OCI-LY1 (cell line): ENCODE measurements around the gene SAMD9.

ENCODE experiments used
- CTCF ChIP-seq: fragments of 200-600 bp; sonication (generic), shearing (Covaris generic); IDR thresholded peaks from 2 replicates; pipeline ENCODE4 v1.5.1; 2017; ENCODE audit warnings: mild to moderate bottlenecking, antibody characterized with exemption, low read length, moderate library complexity, mixed read lengths
- EZH2 ChIP-seq: fragments of 200-600 bp; sonication (generic), shearing (Covaris generic); IDR thresholded peaks from 2 replicates; pipeline ENCODE4 v1.8.0; 2017; ENCODE audit warnings: borderline replicate concordance, mixed run types, mild to moderate bottlenecking, antibody characterized with exemption, low read length, moderate library complexity, mixed read lengths

GRCh38 chr7:93147363-93147762, 29.6 kb upstream of the SAMD9 start:
- no peak for TF ChIP-seq CTCF
- TF ChIP-seq EZH2 = no peak
